GM19395 (cell line): Measurements from ENCODE around the gene LRP5.
"Not testable (repeated sequence)": the region's sequence is repeated elsewhere in the genome, so short reads cannot be mapped to it uniquely, and the experiment has no call there.

Source experiments
- ATAC-seq: cut with Tn5 transposase; IDR thresholded peaks from one replicate; pipeline ENCODE4 v1.9.1; 2021; ENCODE audit warnings: mild to moderate bottlenecking, moderate library complexity; ENCODE audit not compliant: unreplicated experiment

Gene LRP5

DNA sequence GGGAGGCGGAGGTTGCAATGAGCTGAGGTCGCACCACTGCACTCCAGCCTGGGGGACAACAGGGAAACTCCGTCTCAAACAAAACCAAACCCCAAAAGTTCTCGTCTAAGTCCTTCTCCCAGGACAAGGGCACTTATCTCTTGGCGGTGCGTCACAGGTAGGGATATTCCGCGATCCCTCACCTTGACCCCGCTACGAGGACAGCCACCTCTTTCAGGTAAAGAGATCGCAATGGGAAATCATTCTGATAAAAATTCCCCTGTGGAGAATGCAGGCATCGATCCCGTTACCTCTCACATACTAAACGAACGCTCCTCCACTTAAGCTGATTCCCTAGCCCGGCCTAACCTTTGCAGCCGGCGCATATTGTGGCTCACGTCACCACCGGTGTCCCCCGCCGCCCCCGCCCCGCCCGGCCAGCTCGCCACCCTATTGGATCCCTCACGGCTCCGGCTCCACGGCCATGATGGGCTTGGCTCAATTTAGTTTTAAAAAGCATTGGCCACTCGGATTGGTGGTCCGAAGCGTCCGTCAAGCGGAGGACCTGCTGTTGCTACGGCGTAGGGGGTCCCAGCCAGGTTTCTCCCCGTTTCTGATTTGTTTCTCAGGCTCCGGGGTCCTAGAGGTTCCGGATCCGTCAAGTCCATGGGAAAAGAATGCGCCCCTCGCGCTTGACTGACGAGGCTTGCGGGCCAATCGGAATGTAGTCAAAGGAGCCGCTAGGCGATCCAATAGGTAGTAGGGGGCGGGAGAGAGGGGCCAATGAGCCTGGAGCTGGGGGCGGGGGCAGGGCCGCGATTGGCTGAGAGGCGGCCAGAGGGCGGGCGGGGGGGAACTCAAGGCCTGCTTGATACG is 147.7 kb downstream of the LRP5 start:
- peak; percentile 83 for ATAC-seq

- peak; percentile 27 for ATAC-seq
Measured at GRCh38 chr11:68460741-68461574, 148.6 kb downstream of the LRP5 start, which contains the start of gene PPP6R3. PPP6R3 (plus strand) TSS chr11:68460752; CDS start chr11:68537665, 76,913 bp downstream.

- ATAC-seq: no peak
Measured at GRCh38 chr11:68461575-68461917, 149.2 kb downstream of the LRP5 start.

- no peak for ATAC-seq
Measured at GRCh38 chr11:68463714-68464113, 151.3 kb downstream of the LRP5 start.

DNA sequence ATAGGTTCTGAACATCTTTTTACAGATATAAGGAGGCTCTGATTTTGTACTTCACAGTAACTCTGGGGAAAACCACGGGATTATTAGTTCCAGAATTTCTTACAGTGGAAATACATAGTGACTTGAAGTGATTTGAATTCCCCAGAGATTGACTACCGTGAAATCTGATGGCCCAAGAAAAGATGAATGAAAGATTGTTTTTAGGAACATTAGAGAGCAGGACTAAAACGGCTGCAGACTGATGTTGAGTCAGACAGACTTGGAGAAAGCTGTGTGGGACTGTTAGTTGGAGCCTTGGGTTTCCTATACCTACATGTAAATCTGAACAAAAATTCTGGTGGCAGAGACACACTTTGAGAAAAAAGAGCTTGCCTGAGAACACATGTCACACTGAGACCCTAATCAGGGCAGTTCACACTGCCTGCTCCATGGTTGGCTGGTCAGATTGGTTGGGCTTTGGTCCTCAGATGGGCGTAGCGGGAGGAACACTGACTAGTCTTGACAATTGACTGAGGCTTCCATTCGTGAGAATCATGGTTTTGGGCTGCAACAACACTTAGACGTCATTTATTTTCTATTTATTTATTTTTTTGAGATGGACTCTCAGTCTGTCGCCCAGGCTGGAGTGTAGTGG is 154.9 kb downstream of the LRP5 start:
- no peak for ATAC-seq

DNA sequence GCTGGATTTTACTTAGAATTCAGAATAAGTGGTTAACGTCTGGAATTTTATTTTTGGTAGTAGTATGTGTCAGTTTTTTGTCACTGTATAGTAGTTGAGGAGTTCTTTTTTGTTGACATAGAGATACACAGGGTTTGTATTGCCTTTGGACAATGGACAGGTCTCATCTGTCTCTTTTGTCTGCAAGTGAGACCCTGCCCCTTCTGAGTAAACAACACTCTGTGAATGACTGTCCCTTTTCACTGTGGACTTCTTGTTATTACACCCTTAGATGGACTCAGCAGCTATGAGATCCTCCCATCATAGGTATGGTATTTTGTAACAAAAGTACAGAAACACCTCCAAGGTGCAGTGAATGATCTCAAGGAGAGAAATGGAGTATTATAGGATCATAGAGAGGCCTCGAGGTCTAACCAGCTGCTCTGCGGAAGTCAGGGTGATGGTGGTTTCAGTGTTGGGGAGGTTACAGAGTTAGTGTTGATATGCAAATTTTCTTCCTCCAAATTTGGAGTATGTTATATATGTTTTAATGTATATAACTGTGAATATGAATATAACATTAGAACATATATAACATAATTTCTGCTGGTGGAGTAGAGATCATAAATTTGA is 155.9 kb downstream of the LRP5 start:
- no peak for ATAC-seq

GRCh38 chr11:68469122-68469521 is 156.7 kb downstream of the LRP5 start:
- ATAC-seq: no peak

GRCh38 chr11:68469642-68470041 is 157.3 kb downstream of the LRP5 start:
- ATAC-seq: no peak

GRCh38 chr11:68470304-68470811 is 158.0 kb downstream of the LRP5 start:
- no peak for ATAC-seq

DNA sequence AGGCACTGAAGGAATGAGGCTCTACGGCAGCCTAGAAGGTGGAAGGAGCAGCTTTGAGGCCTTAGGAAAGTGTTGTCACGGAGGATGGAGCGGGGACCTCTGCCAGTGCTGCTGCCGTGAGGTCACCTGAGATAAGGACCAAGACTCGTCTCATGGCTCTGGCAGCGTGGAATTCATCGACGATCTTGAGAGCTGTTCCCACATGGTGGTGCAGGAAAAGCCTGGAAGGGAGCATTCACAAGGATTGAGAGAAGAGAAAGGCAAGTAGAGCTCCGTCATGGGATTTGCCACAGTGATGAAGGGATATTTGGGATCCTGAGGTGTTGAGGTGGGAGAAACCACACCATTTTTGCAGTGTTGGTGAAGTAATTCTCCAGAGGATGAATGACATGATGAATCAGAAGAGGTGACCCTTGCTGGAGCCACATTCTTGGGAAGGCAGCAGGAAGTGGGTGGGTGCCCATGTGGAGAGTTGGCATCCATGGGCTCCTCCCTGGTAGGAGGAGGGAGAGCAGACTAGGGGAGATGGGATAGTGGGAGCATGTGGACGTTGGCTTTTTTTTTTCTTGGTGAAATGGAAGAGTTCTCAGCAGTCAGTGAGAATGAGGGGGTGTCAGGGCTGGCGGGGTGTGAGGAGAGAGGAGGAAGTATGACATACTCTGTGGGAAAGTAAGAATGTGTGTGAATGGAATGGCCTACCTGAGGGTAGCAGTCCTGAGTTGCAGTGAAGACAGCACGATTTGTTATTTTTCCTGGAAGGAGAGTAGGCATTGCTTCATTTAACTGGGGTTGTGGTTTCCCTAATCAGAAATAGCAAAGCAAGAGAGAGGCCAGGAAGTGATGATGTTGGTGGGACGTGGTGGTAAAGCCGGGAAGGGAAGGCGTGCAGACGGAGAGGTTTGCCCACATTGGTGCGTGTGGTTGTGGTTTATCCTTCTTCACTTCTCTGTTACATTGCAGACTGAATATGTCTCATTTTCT is 159.3 kb downstream of the LRP5 start:
- ATAC-seq: no peak

DNA sequence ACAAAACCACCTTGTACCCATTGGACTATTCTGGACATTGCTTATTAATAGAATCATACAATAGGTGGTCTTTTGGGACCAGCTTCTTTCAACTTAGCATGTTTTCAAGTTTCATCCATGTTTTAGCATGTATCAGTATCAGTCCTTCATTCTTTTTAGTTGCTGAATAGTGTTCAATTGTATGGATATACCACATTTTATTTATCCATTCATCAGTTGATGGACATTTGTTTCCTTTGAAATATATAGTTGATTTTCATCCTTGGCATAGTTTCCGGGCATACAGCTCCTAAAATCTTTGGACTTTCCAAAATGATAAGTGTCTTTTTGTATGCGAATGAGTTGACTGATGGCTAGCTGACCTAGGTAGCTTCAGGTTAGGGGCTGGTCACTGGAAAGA is 160.4 kb downstream of the LRP5 start:
- ATAC-seq: no peak

- ATAC-seq: no peak
Measured at GRCh38 chr11:68473693-68474092, 161.3 kb downstream of the LRP5 start.

DNA sequence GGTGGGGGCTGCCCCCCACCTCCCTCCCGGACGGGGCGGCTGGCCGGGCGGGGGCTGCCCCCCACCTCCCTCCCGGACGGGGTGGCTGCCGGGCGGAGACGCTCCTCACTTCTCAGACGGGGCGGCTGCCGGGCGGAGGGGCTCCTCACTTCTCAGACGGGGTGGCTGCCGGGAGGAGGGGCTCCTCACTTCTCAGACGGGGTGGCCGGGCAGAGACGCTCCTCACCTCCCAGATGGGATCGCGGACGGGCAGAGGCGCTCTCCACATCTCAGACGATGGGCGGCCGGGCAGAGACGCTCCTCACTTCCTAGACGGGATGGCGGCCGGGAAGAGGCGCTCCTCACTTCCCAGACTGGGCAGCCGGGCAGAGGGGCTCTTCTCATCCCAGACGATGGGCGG is 163.2 kb downstream of the LRP5 start:
- ATAC-seq: not testable (repeated sequence)

DNA sequence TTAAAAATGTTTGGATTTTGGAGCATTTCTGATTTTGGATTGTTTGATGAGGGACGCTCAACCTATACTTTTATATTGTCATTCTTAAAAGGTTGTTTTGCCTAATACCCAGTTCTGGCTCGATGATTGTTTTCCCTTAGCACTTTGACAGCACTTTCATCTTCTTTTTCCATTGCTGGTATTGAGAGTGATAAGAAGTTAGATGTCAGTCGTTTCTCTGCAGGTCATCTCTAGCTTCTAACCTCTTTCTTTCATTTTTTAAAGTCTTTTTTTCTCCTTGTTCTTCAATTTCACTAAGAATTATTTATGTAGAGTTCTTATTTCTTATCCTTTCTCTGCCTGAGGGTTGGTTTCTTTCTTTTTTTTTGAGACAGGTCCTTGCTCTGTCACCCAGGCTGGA is 167.0 kb downstream of the LRP5 start:
- no peak for ATAC-seq

DNA sequence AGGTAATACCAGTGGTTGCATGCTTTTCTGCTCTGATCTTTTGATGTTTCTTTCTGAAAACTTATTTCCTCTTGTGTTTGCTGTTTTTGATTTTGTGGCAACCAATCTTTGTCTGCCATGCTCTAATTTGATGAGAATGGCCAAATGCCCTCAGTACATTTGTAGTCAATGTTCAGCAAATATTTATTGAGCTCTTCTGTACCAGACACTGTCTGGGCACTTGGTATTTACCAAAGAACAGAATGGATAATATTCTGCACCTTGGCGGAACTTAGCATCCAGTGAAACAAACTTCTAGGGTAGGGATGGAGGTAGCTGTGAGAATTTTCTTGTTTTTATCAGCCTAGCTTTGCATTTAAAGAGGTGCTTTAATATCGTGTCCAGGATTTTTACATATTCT is 167.8 kb downstream of the LRP5 start:
- ATAC-seq: no peak

- no peak for ATAC-seq
Measured at GRCh38 chr11:68480852-68481510, 168.6 kb downstream of the LRP5 start.

DNA sequence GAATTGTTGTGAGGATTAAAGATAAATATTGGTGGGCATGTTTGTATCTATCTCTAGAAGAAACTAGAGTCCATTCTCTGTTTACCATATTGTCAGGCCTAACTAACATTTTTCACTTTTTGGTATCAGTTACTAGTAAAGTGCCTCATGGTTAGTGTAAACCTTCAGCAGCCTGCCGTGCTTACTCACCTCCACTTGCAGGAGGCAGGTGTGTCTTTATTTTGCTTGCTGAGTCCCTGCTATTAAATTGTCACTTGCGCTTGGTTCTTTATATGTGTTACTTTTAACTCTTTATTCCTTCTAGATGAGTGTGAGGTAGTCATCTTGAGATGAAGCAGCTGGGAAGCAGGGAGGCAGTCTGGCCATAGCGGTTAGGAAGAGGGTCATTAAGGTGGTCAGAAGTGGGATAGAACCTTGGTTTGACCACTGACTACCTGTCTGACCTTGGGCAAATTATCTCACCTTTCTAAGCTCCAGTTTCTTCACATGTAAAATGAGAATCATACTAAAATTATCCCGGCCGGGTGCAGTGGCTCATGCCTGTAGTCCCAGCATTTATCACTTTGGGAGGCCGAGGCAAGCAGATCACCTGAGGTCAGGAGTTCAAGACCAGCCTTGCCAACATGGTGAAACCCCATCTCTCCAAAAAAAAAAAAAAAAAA is 169.3 kb downstream of the LRP5 start:
- no peak for ATAC-seq

- no peak for ATAC-seq
Measured at GRCh38 chr11:68488623-68489022, 176.2 kb downstream of the LRP5 start.
